Limb (tissue), 2 donors: ENCODE data around the gene BMPR1A.
"Not testable (repeated sequence)": the region's sequence is repeated elsewhere in the genome, so short reads cannot be mapped to it uniquely, and the experiment has no call there.

Experiments
- DNase-seq, 2 donors: peaks; one replicate each; pipeline ENCODE4 v3.0.0-alpha.2; 2016; ENCODE audit errors: extremely low spot score in 2 of 2

The BMPR1A gene

GRCh38 chr10:86729677-86730076 lies 26.7 kb upstream of the BMPR1A start:
- DNase-seq, result no peak

GRCh38 chr10:86730227-86730626 lies 26.2 kb upstream of the BMPR1A start:
- no peak for DNase-seq

- no peak for DNase-seq
Observed at GRCh38 chr10:86732771-86733170, 23.6 kb upstream of the BMPR1A start.

DNA sequence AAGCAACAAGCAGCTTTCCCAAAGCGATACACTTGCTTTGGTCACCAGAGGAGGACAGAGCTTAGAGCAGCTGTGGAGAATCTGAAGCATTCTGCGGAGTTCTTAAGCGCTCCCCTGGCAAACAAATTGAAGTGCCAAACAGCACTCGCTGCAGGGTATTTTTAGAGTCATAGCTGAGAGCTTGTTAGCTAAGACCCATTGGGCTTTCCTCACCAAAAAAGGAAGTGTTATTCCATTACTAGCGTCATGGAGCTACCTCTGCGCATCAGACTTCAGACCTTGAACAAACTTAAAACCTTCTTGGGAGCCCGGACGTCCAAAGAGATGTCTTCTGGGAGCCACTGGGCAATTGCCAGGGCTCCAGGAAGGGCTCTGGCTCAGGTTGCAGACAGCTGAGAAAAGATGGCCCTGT lies 23.2 kb upstream of the BMPR1A start:
- peak in 1 of 2 donors; percentile 71 for DNase-seq

GRCh38 chr10:86734207-86734988 lies 22.0 kb upstream of the BMPR1A start:
- no peak for DNase-seq

DNA sequence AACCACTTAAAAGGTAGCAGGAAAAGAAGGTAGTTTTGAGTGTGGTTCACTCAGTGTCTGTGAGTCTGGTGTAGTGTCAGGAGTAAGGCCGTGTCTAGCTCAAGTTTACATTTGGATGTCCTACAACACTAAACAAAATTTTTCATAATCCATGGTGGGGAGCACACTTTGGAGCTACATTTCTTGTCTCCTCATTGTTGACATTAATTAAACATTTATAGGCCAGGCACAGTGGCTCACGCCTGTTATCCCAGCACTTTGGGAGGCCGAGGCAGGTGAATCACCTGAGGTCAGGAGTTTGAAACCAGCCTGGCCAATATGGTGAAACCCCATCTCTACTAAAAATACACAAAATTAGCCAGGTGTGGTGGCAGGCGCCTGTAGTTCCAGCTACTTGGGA lies 21.1 kb upstream of the BMPR1A start:
- DNase-seq, result not testable (repeated sequence)

DNA sequence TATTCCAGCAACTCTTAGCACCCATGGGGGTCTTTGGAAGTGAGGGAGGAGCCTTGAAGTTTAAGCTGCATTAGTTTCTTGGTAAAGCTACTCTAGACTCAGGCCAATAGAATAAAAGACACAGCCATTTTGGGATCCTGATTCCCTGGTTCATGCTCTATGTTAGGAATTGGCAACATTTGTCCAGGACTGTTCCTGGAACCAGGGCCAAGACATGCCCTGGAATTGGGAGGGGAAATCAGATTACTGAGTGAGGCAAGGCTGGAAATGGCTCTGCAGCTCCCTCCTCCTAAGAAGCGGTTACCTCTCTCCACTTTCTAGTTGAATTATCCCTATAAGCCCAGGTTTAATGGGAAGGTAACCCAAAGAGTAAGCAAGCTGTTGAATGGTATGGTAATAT lies 14.2 kb upstream of the BMPR1A start:
- no peak for DNase-seq

DNA sequence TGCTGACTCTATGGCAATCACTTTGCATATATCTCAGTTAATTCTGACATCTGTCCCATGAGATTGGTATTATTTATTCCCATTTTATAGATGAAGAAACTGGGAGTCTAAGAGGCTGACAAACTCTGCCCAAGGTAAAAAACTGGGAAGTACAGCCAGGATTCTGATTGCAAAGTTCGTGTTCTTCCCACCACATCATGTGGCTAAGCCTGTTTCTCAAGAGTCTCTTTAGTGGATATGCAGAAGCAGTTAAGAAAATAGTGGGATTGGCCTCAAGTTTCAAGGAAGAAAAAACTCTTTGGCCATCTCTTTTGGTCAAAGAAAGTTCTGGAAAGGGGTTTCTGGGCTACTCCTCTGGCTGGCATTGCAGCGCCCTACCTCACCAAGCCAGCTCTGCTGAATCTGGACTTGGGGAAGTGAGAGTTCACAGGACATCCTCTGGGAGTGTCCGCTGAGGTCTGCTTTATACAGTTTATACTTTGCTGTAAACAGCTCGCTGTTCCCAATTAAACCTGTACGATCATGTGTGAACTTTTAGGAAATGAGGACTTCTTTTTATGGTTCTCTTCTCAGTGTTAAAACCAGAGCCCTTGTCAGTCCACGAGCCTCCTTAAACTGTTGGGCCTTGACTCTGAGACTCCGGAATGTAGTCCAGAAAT lies 12.2 kb upstream of the BMPR1A start:
- no peak for DNase-seq

DNA sequence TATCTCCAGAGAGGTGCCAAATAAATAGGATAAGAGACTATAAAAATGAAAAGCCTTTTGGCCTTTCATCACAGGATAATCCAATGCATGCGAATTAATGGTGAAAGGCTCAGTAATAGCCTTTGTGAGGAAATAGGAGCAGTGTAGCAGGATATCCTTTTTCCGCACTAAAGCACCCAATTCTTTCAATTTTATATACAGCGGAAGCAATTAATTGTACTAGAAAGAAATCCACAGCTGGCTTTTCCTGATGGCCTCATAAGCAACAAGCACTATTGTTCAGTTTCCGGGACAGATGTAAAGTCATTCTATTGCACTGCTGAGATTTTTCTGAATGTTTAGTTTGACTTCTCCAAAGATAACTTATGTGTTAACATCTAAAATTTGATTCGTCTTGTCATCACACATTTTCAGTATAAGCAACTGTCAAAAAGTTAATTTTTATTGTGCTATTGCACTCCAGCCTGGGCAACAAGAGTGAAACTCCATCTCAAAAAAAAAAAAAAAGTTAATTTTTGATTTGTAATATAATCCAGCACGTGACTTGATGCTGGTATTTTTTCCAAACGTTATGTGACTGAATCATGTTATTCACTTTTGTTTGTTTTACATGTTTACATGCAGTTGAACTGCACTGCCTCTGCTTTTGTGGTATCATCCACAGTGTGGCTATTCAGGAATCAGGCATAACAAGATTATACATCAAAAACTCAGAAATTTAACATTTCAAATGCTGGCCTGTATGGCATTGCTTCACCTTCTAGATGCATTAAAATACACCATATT lies 8.4 kb upstream of the BMPR1A start:
- peak in 1 of 2 donors; percentile 49 for DNase-seq

GRCh38 chr10:86749854-86750253 lies 6.6 kb upstream of the BMPR1A start:
- no peak for DNase-seq

DNA sequence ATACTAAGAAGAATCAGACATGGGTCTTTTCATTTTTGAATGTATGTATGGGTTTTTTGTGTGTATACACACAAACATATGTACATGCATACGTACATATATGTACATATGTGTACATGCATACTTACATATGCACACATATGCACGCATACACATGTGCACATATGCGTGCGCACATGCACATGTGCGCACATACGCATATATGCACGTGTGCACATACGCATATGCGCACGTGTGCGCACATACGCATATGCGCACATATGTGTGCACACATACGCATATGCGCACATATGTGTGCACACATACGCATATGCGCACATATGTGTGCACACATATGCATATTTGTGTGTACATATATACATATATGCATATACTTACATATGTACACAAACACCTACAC lies 4.9 kb upstream of the BMPR1A start:
- no peak for DNase-seq

- no peak for DNase-seq
Observed at GRCh38 chr10:86752311-86752710, 4.1 kb upstream of the BMPR1A start.

DNA sequence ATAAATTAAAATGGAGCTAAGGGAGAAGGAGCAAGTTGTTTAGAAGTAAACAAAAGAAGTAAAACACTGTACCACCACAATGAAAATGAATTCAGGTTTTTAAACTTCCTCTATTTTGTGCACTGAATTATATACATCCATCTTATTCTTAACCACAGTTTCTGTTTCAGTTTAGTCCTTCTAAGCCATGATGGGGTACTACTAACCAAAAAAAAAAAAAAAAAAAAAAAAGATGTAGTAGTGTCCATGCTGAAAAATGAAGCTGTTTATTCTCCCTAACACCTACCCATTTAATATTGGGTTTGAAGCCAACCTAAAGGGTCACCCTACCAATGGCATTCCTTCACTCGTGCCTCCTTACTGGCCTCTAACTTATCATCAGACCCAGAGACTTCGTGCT lies 3.4 kb upstream of the BMPR1A start:
- DNase-seq, result no peak

DNA sequence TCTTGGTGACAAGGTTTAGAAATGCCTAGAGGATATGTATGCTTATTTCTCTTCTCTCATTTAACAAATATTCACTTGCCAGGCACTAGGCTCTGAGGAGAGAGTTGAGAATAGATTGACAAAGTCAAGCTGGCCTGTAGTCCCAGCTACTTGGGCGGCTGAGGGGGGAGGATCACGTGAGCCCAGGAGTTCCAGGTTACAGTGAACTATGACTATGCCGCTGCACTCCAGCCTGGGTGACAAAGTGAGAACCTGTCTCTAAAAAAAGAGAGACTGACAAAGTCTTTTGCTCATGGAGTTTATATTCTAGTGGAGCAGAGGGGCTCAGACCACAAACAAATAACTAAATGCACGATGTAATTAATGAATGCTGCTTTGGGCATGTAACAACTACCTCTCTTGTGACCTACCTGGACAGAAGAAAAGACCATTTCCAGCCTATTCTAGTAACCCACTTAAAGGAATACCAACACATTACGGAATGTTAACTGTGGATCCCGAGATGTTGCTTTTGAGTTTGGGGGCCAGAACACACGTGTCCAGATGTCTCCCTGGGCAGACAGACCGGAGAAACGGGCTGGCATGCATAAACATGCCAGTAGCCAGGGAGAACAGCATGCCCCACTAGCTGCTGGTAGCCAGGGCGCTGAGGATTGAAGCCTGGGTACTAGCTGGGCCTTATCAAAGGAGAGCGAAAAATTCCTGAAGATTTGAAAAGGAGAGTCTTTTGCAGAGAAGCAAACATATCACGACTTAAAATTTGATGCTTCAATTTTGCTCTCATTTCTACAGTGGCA lies 2.6 kb upstream of the BMPR1A start:
- DNase-seq, result no peak

GRCh38 chr10:86755454-86755739 lies 1.0 kb upstream of the BMPR1A start:
- DNase-seq, result no peak

DNA sequence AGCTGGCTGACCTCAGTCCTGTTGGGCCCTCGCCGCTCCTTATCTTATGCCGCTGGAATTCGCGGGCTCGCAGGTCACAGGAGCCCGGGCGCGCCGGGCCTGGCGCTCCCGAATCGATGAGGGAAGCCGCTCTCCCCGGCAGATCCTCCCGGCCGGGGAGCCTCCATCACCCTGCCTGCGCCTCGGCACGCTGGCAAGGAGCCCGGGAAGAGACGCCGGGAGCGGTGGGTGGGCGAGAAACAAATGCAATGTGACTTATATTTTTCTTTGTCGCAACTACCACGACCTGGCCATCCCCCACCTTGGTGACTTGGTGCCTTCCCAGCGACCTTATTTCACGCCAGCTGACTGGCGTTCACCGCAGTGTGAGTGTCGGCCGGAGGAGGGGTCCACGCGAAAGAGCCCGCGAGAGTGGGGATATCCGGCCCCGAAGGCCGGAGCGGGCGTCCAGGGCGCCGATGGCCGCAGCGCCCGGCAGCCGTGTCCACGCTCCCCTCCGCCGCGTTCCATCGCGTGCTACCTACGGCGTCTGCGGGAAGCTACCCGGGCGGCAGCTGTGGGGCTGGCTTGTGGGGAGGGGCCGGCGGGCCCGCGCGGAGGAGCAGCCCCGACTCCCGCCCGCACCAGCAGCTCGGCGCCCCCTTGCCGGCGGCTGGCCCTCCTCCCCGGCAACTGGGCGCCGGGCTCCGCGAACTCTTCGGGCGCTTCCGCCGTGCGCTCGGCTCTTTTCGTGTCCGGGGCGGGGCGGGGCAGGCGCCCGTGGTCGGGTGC lies 494 bp upstream of the BMPR1A start:
- peak; percentile 94 to 99 for DNase-seq

- DNase-seq, result peak; percentile 73 to 79
Observed at GRCh38 chr10:86757113-86757972, 924 bp downstream of the BMPR1A start.

DNA sequence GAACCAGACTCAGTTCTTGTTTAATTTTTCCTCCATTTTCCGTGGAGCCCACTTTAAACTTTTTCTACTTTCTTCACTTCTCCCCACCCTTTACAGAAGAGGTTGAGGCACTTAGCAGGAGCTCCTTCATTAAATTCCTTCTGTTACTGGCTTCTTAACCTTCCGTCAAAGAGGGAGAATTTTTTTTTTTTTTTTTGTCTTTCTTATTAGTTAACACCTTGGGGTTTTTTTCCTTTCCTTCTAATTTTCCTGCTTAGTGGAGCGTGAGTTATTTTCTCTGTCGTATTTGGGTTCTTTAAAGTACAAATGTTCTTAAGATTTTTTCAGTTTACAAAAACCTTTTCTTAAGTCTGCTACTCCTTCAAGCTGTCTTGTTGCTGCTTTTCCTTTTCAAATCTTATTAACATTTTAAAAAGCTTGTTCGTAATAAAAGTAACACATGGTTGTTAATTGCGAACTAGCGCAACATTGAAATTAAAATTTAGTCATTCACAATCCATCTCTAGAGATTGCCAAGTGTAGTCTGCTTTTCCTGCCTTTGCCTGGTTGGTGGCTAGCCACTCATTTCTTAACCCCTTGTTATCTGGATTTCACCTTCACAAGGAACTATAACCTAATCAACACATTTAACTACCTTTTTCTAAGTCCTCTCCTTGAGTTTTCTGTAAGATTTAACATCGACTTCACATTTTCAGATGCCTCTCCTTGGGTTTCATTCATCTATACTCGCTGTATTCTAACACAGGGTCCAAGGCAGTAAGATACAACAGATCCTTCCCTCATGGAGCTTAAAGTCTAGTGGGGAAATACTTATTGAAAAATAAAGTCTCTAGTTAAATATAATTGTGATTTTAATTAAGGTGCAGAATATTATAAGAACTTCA lies 2.0 kb downstream of the BMPR1A start:
- peak in 1 of 2 donors; percentile 27 for DNase-seq

DNA sequence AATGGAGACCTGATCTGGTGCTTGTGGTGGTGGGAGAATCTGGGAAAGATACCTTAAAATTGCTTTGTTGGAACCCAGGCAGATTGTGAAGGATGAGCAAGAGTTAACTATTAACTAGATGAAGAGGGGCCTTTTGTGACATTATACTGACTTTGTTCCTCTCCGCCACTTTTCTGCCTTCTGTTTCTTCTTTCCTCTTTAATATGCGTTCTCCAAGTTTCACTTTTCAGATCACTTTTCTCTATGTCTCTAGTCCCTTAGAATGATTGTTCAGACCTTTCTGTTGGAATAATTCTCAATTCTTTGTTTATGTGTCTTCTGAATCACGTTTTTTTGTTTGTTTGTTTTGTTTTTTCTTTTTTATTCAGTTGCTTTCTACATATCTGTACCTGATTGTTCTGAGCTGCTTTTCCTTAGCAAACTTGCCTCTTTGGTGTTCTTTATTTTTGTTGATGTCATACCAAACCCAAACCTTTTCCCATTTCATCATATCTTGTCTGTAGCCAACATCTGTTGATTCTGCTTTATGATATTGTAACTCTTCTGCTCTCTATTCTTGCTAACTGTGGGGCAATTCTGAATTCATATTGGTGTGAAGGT lies 2.8 kb downstream of the BMPR1A start:
- DNase-seq, result no peak
